ENCODE results near the gene PDE9A.

The PDE9A gene

GRCh38 chr21:42672699-42673458, 19.5 kb downstream of the PDE9A start:
- Histone ChIP-seq H3K27me3 (ENCODE audit: insufficient read depth, poor library complexity, severe bottlenecking) (peaks cover 9% of the 10 kb centered on the region), H3K4me3 (replicated peaks; ENCODE audit: insufficient read depth, low read length) (no peak overlapping the region), H3K27ac (replicated peaks) (no peak overlapping the region)
- TF ChIP-seq, protein P1, sequence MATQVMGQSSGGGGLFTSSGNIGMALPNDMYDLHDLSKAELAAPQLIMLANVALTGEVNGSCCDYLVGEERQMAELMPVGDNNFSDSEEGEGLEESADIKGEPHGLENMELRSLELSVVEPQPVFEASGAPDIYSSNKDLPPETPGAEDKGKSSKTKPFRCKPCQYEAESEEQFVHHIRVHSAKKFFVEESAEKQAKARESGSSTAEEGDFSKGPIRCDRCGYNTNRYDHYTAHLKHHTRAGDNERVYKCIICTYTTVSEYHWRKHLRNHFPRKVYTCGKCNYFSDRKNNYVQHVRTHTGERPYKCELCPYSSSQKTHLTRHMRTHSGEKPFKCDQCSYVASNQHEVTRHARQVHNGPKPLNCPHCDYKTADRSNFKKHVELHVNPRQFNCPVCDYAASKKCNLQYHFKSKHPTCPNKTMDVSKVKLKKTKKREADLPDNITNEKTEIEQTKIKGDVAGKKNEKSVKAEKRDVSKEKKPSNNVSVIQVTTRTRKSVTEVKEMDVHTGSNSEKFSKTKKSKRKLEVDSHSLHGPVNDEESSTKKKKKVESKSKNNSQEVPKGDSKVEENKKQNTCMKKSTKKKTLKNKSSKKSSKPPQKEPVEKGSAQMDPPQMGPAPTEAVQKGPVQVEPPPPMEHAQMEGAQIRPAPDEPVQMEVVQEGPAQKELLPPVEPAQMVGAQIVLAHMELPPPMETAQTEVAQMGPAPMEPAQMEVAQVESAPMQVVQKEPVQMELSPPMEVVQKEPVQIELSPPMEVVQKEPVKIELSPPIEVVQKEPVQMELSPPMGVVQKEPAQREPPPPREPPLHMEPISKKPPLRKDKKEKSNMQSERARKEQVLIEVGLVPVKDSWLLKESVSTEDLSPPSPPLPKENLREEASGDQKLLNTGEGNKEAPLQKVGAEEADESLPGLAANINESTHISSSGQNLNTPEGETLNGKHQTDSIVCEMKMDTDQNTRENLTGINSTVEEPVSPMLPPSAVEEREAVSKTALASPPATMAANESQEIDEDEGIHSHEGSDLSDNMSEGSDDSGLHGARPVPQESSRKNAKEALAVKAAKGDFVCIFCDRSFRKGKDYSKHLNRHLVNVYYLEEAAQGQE (IDR thresholded peaks at IDR 0.05; ENCODE audit: insufficient replicate concordance, low read depth): no peak
- TF ChIP-seq POLR2AphosphoS5 (IDR thresholded peaks at IDR 0.05; ENCODE audit: low read depth) (no peak), GABPA (IDR thresholded peaks at IDR 0.05; ENCODE audit: low read depth) (no peak), SPI1 (IDR thresholded peaks at IDR 0.05; ENCODE audit: borderline replicate concordance, low read depth) (no peak)
- TF ChIP-seq, protein P2, sequence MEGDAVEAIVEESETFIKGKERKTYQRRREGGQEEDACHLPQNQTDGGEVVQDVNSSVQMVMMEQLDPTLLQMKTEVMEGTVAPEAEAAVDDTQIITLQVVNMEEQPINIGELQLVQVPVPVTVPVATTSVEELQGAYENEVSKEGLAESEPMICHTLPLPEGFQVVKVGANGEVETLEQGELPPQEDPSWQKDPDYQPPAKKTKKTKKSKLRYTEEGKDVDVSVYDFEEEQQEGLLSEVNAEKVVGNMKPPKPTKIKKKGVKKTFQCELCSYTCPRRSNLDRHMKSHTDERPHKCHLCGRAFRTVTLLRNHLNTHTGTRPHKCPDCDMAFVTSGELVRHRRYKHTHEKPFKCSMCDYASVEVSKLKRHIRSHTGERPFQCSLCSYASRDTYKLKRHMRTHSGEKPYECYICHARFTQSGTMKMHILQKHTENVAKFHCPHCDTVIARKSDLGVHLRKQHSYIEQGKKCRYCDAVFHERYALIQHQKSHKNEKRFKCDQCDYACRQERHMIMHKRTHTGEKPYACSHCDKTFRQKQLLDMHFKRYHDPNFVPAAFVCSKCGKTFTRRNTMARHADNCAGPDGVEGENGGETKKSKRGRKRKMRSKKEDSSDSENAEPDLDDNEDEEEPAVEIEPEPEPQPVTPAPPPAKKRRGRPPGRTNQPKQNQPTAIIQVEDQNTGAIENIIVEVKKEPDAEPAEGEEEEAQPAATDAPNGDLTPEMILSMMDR (IDR thresholded peaks at IDR 0.05; ENCODE audit: insufficient read depth, low read length): no peak
- no peak for DNase-seq (ENCODE audit: low read depth in 1 of 2, low spot score in 1 of 2)

- no peak for TF ChIP-seq GABPA (IDR thresholded peaks at IDR 0.05; ENCODE audit: low read depth)
- TF ChIP-seq, protein P2 (IDR thresholded peaks at IDR 0.05; ENCODE audit: insufficient read depth, low read length): no peak
- no peak for TF ChIP-seq POLR2AphosphoS5 (IDR thresholded peaks at IDR 0.05; ENCODE audit: low read depth)
- no peak for TF ChIP-seq SPI1 (IDR thresholded peaks at IDR 0.05; ENCODE audit: borderline replicate concordance, low read depth)
- TF ChIP-seq, protein P1 (IDR thresholded peaks at IDR 0.05; ENCODE audit: insufficient replicate concordance, low read depth): no peak
- no peak for DNase-seq (ENCODE audit: low read depth in 1 of 2, low spot score in 1 of 2)
- Histone ChIP-seq H3K27ac (replicated peaks) (no peak overlapping the region), H3K27me3 (ENCODE audit: insufficient read depth, poor library complexity, severe bottlenecking) (peaks cover 17% of the 10 kb centered on the region), H3K4me3 (replicated peaks; ENCODE audit: insufficient read depth, low read length) (no peak overlapping the region)
Measured at GRCh38 chr21:42673633-42674328, 20.4 kb downstream of the PDE9A start.

GRCh38 chr21:42674351-42674940, 21.0 kb downstream of the PDE9A start:
- H3K27ac ChIP-seq (replicated peaks): no peak overlapping the region

More at GRCh38 chr21:42674351-42674940, 21.0 kb downstream of the PDE9A start:
- Histone ChIP-seq H3K4me3 (replicated peaks; ENCODE audit: insufficient read depth, low read length) (no peak overlapping the region), H3K27me3 (ENCODE audit: insufficient read depth, poor library complexity, severe bottlenecking) (peaks cover 19% of the 10 kb centered on the region)
- no peak for DNase-seq (ENCODE audit: low read depth in 1 of 2, low spot score in 1 of 2)
- no peak for TF ChIP-seq SPI1 (IDR thresholded peaks at IDR 0.05; ENCODE audit: borderline replicate concordance, low read depth)
- no peak for TF ChIP-seq GABPA (IDR thresholded peaks at IDR 0.05; ENCODE audit: low read depth)
- TF ChIP-seq POLR2AphosphoS5 (IDR thresholded peaks at IDR 0.05; ENCODE audit: low read depth): no peak
- TF ChIP-seq, protein P2 (IDR thresholded peaks at IDR 0.05; ENCODE audit: insufficient read depth, low read length): no peak
- TF ChIP-seq, protein P1 (IDR thresholded peaks at IDR 0.05; ENCODE audit: insufficient replicate concordance, low read depth): no peak
